ENCODE results near the gene PANK1.

The PANK1 gene

GRCh38 chr10:89615824-89616223 lies 29.2 kb downstream of the PANK1 start:
- no peak for DNase-seq

- DNase-seq = no peak
Observed at GRCh38 chr10:89615112-89615511, 29.9 kb downstream of the PANK1 start.

GRCh38 chr10:89613582-89613981 lies 31.5 kb downstream of the PANK1 start:
- no peak for DNase-seq

- no peak for DNase-seq
Observed at GRCh38 chr10:89611282-89611681, 33.8 kb downstream of the PANK1 start.

- no peak for DNase-seq
Observed at GRCh38 chr10:89609833-89610346, 35.2 kb downstream of the PANK1 start.

GRCh38 chr10:89604200-89604599 lies 40.8 kb downstream of the PANK1 start:
- DNase-seq = no peak

GRCh38 chr10:89602919-89603318 lies 42.1 kb downstream of the PANK1 start:
- DNase-seq = no peak

- no peak for DNase-seq
Observed at GRCh38 chr10:89601728-89602361, 43.2 kb downstream of the PANK1 start.

DNA sequence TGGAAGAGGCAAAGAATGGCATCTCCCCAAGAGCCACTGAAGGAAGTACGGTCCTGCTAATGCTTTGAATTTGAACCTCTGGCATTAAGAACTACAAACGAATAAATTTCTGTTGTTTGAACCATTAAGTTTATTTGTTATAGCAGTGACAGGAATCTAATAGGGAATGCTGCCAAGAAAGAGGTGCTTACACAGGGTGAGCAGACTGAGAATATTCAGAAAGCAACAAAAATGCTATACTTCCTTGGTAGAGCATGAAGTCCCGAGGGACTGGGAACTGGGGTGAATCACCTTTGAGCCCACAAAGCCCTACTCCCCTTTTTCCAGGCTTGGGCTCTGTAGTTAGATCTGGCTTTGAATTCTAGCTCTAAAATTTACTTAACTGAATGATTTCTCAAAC lies 45.0 kb downstream of the PANK1 start:
- no peak for DNase-seq

- DNase-seq = no peak
Observed at GRCh38 chr10:89593043-89593442, 52.0 kb downstream of the PANK1 start.

- DNase-seq = no peak
Observed at GRCh38 chr10:89592539-89592938, 52.5 kb downstream of the PANK1 start.

- no peak for DNase-seq
Observed at GRCh38 chr10:89591796-89592271, 53.2 kb downstream of the PANK1 start.

GRCh38 chr10:89591111-89591795 lies 53.8 kb downstream of the PANK1 start:
- no peak for DNase-seq

GRCh38 chr10:89590326-89590725 lies 54.7 kb downstream of the PANK1 start:
- no peak for DNase-seq

- DNase-seq = no peak
Observed at GRCh38 chr10:89589101-89589720, 55.8 kb downstream of the PANK1 start.

DNA sequence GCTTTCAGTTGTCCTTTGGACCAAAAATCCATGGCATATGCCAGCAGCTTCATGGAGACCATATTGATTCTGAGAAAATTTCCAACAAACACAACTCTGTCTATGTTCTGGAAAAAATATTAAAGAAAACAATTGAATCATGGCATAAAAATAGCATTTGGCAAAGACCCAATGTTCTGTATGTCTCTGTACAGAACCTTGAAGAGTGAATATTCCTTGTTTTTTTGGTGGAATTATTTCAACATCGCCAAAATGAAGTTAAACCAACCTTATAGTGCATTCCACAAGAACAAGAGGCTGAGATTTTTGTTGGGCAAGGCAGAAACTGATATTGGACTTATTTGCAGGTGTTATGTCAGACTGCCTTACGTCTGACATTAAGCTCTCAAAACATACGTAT lies 56.4 kb downstream of the PANK1 start:
- DNase-seq = no peak

GRCh38 chr10:89582022-89582421 lies 63.0 kb downstream of the PANK1 start:
- no peak for DNase-seq

GRCh38 chr10:89580243-89580642 lies 64.8 kb downstream of the PANK1 start:
- DNase-seq = no peak

DNA sequence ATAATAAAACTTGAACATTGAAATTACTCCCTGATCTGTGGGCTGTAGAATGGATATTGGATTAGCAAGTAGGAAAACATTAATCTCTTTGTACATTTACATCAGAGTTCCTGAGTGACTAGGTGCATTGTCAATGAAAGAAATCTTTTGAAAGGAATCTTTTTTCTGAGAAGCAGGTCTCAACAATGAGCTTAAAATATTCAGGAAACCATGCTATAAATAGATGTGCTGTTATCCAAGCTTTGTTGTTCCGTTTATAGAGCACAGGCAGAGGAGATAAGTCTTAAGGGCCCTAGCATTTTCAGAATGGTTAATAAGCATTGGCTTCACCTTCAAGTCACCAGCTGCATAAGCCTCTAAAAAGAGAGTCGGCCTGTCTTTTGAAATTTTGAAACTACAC lies 68.3 kb downstream of the PANK1 start:
- no peak for DNase-seq

DNA sequence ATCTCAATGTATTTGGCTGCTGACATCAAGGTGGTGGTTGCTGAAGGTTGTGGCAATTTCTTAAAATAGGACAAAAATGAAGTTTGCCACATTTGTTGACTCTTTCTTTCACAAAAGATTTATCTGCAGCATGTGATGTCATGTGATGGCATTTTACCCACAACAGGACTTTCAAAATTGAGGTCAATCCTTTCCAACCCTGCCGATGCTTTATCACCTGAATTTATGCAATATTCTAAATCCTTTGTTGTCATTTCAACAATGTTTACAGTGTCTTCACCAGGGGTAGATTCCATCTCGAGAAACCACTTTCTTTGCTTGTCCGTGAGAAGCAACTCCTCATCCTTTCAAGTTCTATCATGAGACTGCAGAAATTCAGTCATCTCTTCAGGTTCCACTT lies 69.0 kb downstream of the PANK1 start:
- no peak for DNase-seq

- DNase-seq = no peak
Observed at GRCh38 chr10:89575031-89575430, 70.0 kb downstream of the PANK1 start.

GRCh38 chr10:89574368-89574767 lies 70.7 kb downstream of the PANK1 start:
- no peak for DNase-seq

- no peak for DNase-seq
Observed at GRCh38 chr10:89567576-89568245, 77.3 kb downstream of the PANK1 start.
